HG03565 (cell line): ENCODE results near the gene JCHAIN.
"Not testable (repeated sequence)": the region's sequence is repeated elsewhere in the genome, so short reads cannot be mapped to it uniquely, and the experiment has no call there.

Source experiments
- ATAC-seq: cut with Tn5 transposase; IDR thresholded peaks from one replicate; pipeline ENCODE4 v1.9.1; 2021; ENCODE audit warnings: mild to moderate bottlenecking, moderate library complexity; ENCODE audit not compliant: unreplicated experiment

The JCHAIN gene

DNA sequence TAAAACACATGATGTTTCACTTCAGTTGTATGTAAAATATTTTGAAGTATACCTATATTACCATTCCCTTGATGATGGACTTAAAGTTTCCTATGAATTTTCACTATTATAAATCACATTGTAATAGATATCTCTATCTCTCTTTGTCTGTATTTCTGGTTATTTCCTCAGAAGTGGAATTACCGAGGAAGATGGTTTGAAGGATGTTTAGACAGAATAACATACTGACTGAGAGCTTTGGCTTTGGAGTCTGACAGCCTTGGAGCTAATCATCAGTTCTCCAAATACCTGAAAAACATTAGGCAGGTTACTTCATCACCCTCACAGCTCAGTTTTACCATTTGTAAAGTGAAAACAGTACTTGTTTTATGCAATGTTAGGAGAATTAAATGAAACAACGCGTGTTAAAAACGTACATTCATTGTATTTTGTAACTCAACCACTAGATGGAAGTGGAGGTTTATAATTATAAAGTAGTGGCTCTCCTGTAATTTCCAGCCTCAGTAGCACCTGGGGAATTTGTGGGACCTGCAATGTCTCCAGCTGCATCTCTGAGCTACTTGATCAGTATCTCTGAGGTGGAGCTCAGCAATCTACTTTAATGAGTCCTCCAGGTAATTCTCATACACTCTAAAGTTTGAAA, 14.3 kb downstream of the JCHAIN start:
- peak; percentile 36 for ATAC-seq

DNA sequence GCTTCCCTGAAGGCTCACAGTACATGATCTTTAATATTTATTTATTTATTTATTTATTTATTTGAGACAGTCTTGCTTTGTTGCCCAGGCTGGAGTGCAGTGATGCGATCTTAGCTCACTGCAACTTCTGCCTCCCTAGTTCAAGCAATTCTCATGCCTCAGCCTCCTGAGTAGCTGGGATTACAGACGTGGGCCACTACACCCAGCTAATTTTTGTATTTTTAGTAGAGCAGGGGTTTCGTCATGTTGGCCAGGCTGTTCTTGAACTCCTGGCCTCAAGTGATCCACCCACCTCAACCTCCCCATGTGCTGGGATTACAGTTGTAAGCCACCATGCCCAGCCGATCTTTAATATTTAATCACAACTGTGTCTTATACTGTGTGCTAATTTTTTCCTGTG, 15.6 kb downstream of the JCHAIN start:
- ATAC-seq, result not testable (repeated sequence)

DNA sequence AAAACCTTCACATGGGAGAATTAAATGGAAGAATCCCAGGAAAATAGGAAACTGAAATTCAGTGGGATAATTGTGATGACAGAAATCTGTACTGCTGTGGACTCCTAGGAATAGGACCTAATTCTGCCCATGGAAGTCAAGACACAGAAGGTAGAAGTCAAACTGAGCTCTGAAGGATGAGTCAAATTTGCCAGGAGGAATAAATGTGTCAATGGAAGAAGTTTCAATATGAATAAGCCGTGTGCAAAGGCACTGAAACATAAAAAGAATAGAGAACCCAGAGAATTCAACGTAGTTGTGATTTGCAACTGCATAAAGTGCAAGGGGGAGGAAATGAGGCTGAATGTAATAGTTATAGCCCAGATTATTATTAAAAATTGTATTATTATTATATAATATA, 26.1 kb downstream of the JCHAIN start:
- ATAC-seq, result no peak

GRCh38 chr4:70637239-70637913, 28.9 kb downstream of the JCHAIN start:
- no peak for ATAC-seq

GRCh38 chr4:70634482-70634881, 31.8 kb downstream of the JCHAIN start:
- no peak for ATAC-seq

- no peak for ATAC-seq
Observed at GRCh38 chr4:70632028-70632427, 34.3 kb downstream of the JCHAIN start.

DNA sequence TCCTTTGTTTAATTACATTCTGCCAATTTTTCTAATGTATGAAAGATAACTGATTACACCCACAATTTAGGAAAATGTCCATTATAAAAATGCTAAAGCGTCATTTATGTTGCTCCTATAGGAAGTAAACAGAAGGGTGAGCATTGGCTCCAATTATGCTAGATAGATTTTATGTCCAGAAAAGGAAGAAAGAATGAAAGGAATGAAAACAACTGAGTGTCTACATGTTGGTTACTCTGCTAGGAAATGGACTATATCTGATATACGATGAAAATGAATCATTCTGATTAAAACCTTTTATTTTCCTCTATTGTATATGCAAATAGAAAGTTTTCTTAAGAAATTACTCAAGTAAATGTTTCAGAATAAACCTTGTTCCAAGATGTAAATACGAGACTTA, 36.1 kb downstream of the JCHAIN start:
- no peak for ATAC-seq

DNA sequence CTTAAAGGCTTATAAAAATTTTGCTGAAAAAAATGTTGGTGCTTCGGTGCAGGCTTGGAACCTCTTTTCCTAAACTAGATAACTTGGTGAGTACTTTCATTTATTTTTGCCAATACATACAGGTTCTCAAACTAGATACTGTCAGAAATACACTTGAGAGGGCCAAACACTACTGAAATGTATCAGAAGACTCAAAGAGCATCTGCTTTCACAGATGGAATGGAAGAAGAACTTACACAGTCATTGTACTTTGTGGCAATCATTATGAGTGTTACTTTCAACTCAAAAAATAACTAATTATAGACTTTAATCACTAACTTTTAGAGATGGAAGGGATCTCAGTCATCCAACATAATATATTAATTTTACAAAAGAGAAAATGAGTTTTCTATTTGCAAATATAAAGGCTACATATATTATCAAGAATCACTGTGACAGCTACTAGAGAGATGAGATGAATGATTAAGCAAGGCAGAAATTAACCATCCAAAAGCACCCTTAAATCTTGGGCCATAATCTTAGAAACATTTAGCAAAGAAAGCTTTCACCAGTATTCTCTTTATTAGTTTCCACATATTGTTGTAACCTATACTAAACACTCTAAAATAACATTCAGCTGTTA, 36.7 kb downstream of the JCHAIN start:
- peak; percentile 60 for ATAC-seq

DNA sequence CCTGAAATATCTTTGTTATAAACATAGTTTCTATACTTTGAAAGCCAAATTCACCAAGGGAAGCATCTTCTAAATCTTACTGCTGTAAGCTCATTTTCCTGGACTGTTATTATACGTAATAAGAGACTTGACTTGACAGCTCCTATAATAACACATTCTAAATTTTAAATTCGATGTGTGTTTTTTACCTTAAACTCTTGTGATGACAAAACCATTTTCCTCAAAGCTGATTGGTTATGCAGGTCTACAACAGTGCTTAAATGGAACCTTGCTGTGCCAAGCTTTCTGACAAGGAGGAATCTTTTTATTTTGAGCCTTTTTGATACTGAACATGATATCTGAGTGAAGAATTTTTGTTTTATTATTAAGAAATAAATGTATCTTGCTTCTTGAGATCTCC, 37.9 kb downstream of the JCHAIN start, which contains the start of gene ENAM:
Gene ENAM (plus strand): TSS at position 301 of the 400 bp plus-strand sequence. CDS start 757 bp downstream, outside the sequence.
- no peak for ATAC-seq

DNA sequence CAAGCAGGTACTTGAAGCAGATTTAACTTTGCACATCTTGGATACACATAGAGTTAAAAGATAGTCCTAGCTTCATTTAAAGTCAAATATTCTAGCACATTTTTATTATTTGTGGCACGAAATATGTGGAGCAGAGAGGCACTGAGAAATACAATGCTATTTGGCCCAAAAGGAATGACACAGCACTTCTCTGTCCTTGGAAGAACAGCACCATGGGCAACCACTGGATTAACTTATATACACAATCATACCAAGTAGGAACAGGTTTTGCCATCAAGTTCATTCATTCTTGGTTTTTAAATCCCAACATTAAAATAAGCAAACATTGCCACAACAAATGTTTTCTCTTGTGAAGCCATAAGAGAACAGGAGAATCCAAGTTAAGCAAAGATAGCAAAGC, 38.7 kb downstream of the JCHAIN start:
- no peak for ATAC-seq

DNA sequence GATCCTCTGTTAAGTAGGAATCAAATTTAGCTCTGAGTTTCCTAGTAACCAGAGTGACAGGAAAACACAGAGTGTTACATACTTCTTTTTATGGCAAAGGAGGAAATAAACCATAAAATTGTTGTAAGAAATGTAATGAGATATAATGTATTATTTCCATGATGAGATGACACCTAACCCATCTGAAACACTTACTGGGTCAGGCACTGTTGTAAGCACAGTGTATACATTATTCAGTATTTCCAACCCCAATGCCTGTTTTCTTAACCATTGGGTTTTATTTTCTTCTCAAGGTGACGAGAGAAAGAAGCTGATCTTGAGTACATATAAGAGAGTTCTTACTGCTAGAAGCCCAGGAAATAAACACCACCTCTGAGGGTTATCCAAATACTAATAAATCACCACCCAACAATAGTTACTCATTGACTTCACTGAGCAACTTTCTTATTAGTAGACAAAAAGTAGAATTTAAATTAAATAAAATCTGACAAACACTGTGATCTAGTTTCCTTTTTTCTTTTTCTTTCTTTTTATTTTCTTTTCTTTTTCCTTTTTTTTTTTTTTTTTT, 42.0 kb downstream of the JCHAIN start:
- no peak for ATAC-seq

DNA sequence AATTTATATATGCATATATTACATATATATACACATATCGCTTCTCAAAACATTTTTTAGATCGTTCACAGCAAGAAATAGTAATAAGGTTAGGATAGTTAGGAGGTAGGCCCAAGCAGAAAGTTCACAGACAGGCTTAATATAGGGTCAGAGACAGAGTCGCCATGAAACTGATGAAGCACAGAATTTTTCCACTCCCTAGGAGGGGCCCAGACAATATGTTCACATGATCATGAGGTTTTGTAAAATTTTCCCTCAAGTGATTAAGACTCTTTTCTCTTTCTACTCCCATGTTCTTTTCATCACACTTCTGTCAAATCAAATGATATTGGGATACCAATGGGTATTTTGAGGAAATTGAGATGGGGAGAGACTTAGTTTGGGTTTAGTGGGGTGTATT, 43.0 kb downstream of the JCHAIN start:
- no peak for ATAC-seq

GRCh38 chr4:70619778-70620177, 46.5 kb downstream of the JCHAIN start:
- ATAC-seq, result no peak

- ATAC-seq, result no peak
Observed at GRCh38 chr4:70619288-70619687, 47.0 kb downstream of the JCHAIN start.

- no peak for ATAC-seq
Observed at GRCh38 chr4:70614184-70614555, 52.1 kb downstream of the JCHAIN start.

- ATAC-seq, result no peak
Observed at GRCh38 chr4:70613306-70614183, 52.8 kb downstream of the JCHAIN start.

GRCh38 chr4:70608324-70608723, 58.0 kb downstream of the JCHAIN start:
- no peak for ATAC-seq

- no peak for ATAC-seq
Observed at GRCh38 chr4:70607334-70607853, 58.9 kb downstream of the JCHAIN start.

DNA sequence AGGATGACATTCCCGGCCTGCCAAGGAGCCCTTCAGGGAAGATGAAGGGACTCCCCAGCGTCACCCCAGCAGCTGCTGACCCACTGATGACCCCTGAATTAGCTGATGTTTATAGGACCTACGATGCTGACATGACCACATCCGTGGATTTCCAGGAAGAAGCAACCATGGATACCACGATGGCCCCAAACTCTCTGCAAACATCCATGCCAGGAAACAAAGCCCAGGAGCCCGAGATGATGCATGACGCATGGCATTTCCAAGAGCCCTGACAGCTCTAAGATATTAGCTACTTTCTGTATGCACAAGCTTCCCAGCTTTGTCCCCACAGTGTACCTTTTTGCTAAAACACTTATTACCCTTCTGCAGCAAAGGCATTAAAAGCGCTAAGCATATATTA, 59.8 kb downstream of the JCHAIN start:
- ATAC-seq, result no peak
